ENCODE results near the gene ARMC9. TPM values are rescaled to one million over a fixed set of nuclear protein-coding genes. Genes with fewer than 3 reads are reported as not detected.
A peak's percentile ranks its signal among the peaks of the same experiment; 100 is the strongest.

The ARMC9 gene
- total and polyA plus RNA-seq, 2 of the 13 experiments (the other 11 are each of a cell fraction or from before 2014, with no cell fraction given), result 9.1 to 12.8 TPM

DNA sequence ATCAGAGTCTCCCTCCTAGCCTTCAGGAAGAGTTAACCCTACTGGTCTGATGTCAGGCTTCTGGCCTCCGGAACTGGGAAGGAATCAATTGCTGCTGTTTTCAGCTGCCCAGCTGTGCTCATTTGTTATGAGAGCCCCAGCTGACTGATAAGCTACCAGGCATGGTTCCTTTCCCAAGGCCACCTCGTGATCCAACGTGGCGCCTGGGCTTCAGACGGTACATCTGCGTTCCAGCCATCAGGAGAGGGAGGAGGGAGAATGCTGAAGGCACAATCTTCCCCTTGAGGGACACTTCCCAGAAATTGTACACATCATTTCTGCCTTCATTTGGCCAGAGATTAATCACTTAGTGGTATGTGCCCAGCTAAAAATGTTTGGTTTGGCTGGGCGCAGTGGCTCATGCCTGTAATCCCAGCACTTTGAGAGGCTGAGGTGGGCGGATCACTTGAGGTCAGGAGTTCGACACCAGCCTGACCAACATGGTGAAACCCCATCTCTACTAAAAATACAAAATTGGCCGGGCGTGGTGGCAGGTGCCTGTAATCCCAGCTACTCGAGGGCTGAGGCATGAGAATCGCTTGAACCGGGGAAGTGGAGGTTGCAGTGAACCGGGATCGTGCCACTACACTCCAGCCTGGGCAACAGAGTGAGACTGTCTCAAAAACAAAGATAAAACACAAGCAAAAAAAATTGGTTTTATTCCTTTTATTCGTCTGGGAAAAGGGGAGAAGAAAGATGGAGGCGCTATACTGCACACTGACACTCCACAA, 10.5 kb upstream of the ARMC9 start (continued):
- TF ChIP-seq JUNB (CRISPR knock-in tag; IDR thresholded peaks at IDR 0.05; ENCODE audit: borderline replicate concordance) (no peak), HDAC6 (IDR thresholded peaks at IDR 0.05; ENCODE audit: low read depth, low read length) (no peak), POGZ (CRISPR knock-in tag; IDR thresholded peaks at IDR 0.05) (peak; percentile 69), RARA (CRISPR knock-in tag; IDR thresholded peaks at IDR 0.05) (0 out of 2 replicates have a peak, but pooled peaks have one; percentile 33), SRF (IDR thresholded peaks at IDR 0.05; ENCODE audit: low read depth, low read length) (no peak), ZNF329 (CRISPR knock-in tag; IDR thresholded peaks at IDR 0.05; ENCODE audit: low read depth) (no peak), ZNF441 (CRISPR knock-in tag; IDR thresholded peaks at IDR 0.05; ENCODE audit: borderline replicate concordance) (0 out of 2 replicates have a peak, but pooled peaks have one; percentile 55), ZNF20 (CRISPR knock-in tag; IDR thresholded peaks at IDR 0.05) (no peak), ZSCAN22 (CRISPR knock-in tag; IDR thresholded peaks at IDR 0.05) (no peak), ZBTB8A (CRISPR knock-in tag; IDR thresholded peaks at IDR 0.05; ENCODE audit: borderline replicate concordance, low read depth) (no peak), EHMT2 (IDR thresholded peaks at IDR 0.05; ENCODE audit: borderline replicate concordance, low read depth, low read length) (0 out of 2 replicates have a peak, but pooled peaks have one; percentile 40), ZNF414 (CRISPR knock-in tag; IDR thresholded peaks at IDR 0.05) (no peak), ZNF501 (CRISPR knock-in tag; IDR thresholded peaks at IDR 0.05) (peak; percentile 81), ZNF331 (CRISPR knock-in tag; IDR thresholded peaks at IDR 0.05) (peak; percentile 58; the same call in 1 of the 2 replicates), ZNF720 (CRISPR knock-in tag; IDR thresholded peaks at IDR 0.05) (no peak), SALL1 (CRISPR knock-in tag; IDR thresholded peaks at IDR 0.05) (peak; percentile 95), TRIM24 (CRISPR knock-in tag; IDR thresholded peaks at IDR 0.05) (no peak), SRSF4 (IDR thresholded peaks at IDR 0.05; ENCODE audit: low read depth, low read length, poor library complexity, severe bottlenecking) (no peak), ARNT (IDR thresholded peaks at IDR 0.05) (no peak), HNRNPH1 (optimal IDR thresholded peaks at IDR 0.05; ENCODE audit: low read depth, low read length) (no peak), KDM5B (CRISPR knock-in tag; IDR thresholded peaks at IDR 0.05; ENCODE audit: borderline replicate concordance) (no peak), HDAC1 (CRISPR knock-in tag; IDR thresholded peaks at IDR 0.05) (peak; percentile 82; the same call in 1 of the 2 replicates), CBX2 (IDR thresholded peaks at IDR 0.05; ENCODE audit: low read depth, low read length) (no peak), CBX2 (CRISPR knock-in tag; IDR thresholded peaks at IDR 0.05; ENCODE audit: low read depth) (no peak), GATA4 (IDR thresholded peaks at IDR 0.05; ENCODE audit: borderline replicate concordance, low read depth) (no peak; the same call in 1 of the 2 replicates), ZNF616 (CRISPR knock-in tag; IDR thresholded peaks at IDR 0.05; ENCODE audit: low read depth) (no peak), MAZ (IDR thresholded peaks at IDR 0.05; ENCODE audit: borderline replicate concordance, low read depth, low read length) (no peak), MAZ (CRISPR knock-in tag; IDR thresholded peaks at IDR 0.05; ENCODE audit: low read depth) (no peak), GFI1 (CRISPR knock-in tag; IDR thresholded peaks at IDR 0.05; ENCODE audit: borderline replicate concordance) (no peak)
- TF ChIP-seq, protein P1, sequence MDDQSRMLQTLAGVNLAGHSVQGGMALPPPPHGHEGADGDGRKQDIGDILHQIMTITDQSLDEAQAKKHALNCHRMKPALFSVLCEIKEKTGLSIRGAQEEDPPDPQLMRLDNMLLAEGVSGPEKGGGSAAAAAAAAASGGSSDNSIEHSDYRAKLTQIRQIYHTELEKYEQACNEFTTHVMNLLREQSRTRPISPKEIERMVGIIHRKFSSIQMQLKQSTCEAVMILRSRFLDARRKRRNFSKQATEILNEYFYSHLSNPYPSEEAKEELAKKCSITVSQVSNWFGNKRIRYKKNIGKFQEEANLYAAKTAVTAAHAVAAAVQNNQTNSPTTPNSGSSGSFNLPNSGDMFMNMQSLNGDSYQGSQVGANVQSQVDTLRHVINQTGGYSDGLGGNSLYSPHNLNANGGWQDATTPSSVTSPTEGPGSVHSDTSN (CRISPR knock-in tag; IDR thresholded peaks at IDR 0.05; ENCODE audit: borderline replicate concordance), result no peak
- TF ChIP-seq, protein P2, sequence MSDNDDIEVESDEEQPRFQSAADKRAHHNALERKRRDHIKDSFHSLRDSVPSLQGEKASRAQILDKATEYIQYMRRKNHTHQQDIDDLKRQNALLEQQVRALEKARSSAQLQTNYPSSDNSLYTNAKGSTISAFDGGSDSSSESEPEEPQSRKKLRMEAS (IDR thresholded peaks at IDR 0.05), result peak; percentile 90

Measured in HepG2 (cell line).